Prostate gland (tissue), 2 donors: ENCODE data around the gene GTSE1. TPM values are rescaled to one million over a fixed set of nuclear protein-coding genes. Genes with fewer than 3 reads are reported as not detected.

Source experiments
- DNase-seq: peaks from one replicate; pipeline ENCODE4 v3.0.0-alpha.2; 2019; ENCODE audit warnings: low spot score
- H3K27ac ChIP-seq, 2 donors: fragments of 200-600 bp; sonication (generic); 2 replicates each; pipeline ENCODE4 v1.5.1; 2017 to 2019
- H3K27me3 ChIP-seq: fragments of 200-600 bp; sonication (generic); replicated peaks from 2 replicates; pipeline ENCODE4 v1.5.1; 2019; ENCODE audit not compliant: insufficient read depth
- H3K36me3 ChIP-seq, 2 donors: fragments of 200-600 bp; sonication (generic); 1 replicate in 1 of 2; 2 replicates in 1 of 2; pipeline versions ENCODE4 v1.5.1 to v1.8.1; 2017 to 2019
- H3K4me1 ChIP-seq: fragments of 200-600 bp; sonication (generic); replicated peaks from 2 replicates; pipeline ENCODE4 v1.5.1; 2019
- H3K4me3 ChIP-seq, 2 donors: fragments of 200-600 bp; sonication (generic); 2 replicates each; pipeline ENCODE4 v1.5.1; 2017 to 2019
- H3K9me3 ChIP-seq: fragments of 200-600 bp; sonication (generic); 2 replicates; pipeline ENCODE4 v1.5.1; 2017
- POLR2A ChIP-seq: fragments of 450-650 bp; IDR thresholded peaks from one replicate; pipeline ENCODE4 v1.6.1; 2016; ENCODE audit warnings: antibody characterized with exemption, mild to moderate bottlenecking
- POLR2AphosphoS5 ChIP-seq: sonication (generic); formaldehyde crosslinking; IDR thresholded peaks from one replicate; pipeline ENCODE4 v1.6.1; 2017; ENCODE audit warnings: antibody characterized with exemption
- WGBS: methylation state at CpG from one replicate; pipeline ENCODE4 v1.1.5; 2018; 5-methylcytosine and 5-hydroxymethylcytosine counted together
- intact Hi-C: fragments of 100-400 bp; cut with DNase I; formaldehyde crosslinking; loops from one replicate; pipeline ENCODE4 v1.14.2; 2022
- total RNA-seq, 2 donors: library from RNA; depleted of rRNA; stranded (reverse); fragments of >200 nt; gene quantifications; one replicate each; pipeline ENCODE4 v1.1.0, GENCODE V29; 2016
- TF ChIP-seq, protein P1 (sequence below), 4 experiments: fragments of 200-600 bp in 2 of 4; fragments of 450-650 bp in 2 of 4; sonication (generic) in 2 of 4; IDR thresholded peaks; 1 replicate in 3 of 4; 2 replicates in 1 of 4; pipeline ENCODE4 v1.5.1; 2016 to 2019; ENCODE audit warnings: antibody characterized with exemption in 4 of 4, mild to moderate bottlenecking in 2 of 4, moderate library complexity in 2 of 4

The GTSE1 gene
- total RNA-seq, 2 donors from 2014 or later: 0.46 to 4.8 TPM

DNA sequence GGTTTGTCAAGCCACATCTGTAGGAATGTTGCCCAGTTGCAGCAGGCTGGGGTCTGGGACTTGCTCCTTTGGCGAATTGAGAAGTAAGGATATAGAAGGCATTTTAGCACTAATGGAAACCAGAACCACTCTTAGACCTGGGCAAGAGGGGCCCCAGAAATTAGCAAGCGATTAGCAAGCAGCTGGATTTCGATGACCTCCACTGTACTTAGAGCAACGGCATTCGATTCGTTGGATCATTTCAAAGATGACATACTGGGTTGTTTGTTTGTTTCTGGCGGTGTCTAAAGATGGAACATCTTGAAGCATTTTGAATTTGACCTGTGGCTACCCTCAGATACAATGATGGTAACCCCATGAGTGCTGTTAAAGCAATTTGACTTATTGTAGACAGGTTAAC is 45.4 kb upstream of the GTSE1 start:
- no peak overlapping the region for H3K27ac ChIP-seq
- no peaks in the 10 kb centered on the region for H3K36me3 ChIP-seq
- 94% methylated on average over 7 of the region's 7 CpGs for WGBS
- intact Hi-C loops: no loop called here
- no peaks in the 10 kb centered on the region for H3K9me3 ChIP-seq
- H3K27me3 ChIP-seq: no peaks in the 10 kb centered on the region
- TF ChIP-seq, protein P1, sequence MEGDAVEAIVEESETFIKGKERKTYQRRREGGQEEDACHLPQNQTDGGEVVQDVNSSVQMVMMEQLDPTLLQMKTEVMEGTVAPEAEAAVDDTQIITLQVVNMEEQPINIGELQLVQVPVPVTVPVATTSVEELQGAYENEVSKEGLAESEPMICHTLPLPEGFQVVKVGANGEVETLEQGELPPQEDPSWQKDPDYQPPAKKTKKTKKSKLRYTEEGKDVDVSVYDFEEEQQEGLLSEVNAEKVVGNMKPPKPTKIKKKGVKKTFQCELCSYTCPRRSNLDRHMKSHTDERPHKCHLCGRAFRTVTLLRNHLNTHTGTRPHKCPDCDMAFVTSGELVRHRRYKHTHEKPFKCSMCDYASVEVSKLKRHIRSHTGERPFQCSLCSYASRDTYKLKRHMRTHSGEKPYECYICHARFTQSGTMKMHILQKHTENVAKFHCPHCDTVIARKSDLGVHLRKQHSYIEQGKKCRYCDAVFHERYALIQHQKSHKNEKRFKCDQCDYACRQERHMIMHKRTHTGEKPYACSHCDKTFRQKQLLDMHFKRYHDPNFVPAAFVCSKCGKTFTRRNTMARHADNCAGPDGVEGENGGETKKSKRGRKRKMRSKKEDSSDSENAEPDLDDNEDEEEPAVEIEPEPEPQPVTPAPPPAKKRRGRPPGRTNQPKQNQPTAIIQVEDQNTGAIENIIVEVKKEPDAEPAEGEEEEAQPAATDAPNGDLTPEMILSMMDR (IDR thresholded peaks at IDR 0.05): no peak
- TF ChIP-seq POLR2A: no peak
- TF ChIP-seq POLR2AphosphoS5: no peak
- DNase-seq: no peak
- no peaks in the 10 kb centered on the region for H3K4me1 ChIP-seq
- H3K4me3 ChIP-seq: no peak overlapping the region

DNA sequence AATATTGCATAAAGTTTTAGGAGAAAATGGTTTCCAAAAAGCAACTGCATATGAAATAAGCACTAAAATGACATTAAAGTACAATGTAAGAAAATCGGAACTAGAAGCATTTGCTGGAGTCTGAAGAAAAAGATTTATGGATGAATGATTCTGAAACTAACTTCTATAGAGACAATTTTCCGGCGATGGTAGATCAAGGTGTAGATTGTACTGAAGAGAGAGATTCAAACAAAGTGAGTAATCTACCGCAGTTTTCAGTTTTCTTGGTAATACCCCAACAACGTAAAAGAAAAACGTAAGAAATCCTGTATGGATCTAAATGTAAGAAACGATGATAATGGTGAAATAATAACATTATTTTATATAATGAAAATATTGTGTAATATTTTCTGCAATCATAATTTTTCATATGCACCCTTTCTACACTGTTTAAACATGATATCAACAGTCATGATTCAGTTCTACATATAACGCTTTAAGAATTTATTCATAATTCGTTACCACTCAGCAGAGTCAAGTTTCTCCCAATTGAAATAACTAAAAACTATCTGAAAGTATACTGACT is 44.8 kb upstream of the GTSE1 start:
- intact Hi-C loops: no loop called here
- no peak overlapping the region for H3K4me3 ChIP-seq
- H3K36me3 ChIP-seq: no peaks in the 10 kb centered on the region
- no peaks in the 10 kb centered on the region for H3K27me3 ChIP-seq
- DNase-seq: no peak
- no peak for TF ChIP-seq POLR2A
- TF ChIP-seq, protein P1 (IDR thresholded peaks at IDR 0.05): no peak
- TF ChIP-seq POLR2AphosphoS5: no peak
- 92% methylated on average over 9 of the region's 9 CpGs for WGBS
- no peak overlapping the region for H3K27ac ChIP-seq
- no peaks in the 10 kb centered on the region for H3K4me1 ChIP-seq
- no peaks in the 10 kb centered on the region for H3K9me3 ChIP-seq

DNA sequence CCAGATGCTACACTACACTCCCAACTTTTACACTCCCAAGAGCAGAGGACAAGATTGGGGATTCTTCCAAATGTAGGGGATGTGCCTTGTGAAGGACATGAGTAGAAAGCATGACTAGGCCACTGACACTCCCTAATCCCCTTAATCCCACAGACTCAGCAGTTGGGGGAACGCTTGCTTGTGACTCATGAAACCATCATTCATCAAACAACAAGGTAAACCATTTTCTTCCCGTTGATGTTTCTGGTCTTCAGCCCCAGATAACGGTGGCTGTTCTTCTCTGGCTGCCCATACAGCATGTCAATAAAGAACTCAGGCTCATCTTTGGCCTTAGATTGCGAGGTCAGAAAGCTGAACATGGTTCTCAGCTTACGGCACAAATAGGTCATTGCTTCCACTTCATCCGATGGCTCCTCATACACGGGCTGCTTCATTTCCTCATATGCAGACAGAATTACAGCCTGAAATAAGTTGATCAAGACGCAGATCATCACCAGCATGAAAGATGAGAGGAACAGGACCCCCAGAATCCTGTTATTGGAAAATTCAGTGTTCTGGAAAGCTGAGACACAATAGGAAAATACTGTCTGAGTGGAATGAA is 40.2 kb upstream of the GTSE1 start:
- intact Hi-C loops: no loop called here
- Histone ChIP-seq H3K27ac (no peak overlapping the region), H3K36me3 (no peaks in the 10 kb centered on the region), H3K4me1 (no peaks in the 10 kb centered on the region), H3K4me3 (no peak overlapping the region), H3K9me3 (no peaks in the 10 kb centered on the region), H3K27me3 (no peaks in the 10 kb centered on the region)
- TF ChIP-seq POLR2AphosphoS5: no peak
- TF ChIP-seq, protein P1 (IDR thresholded peaks at IDR 0.05): no peak
- no peak for TF ChIP-seq POLR2A
- no peak for DNase-seq
- WGBS: 95% methylated on average over 8 of the region's 8 CpGs

DNA sequence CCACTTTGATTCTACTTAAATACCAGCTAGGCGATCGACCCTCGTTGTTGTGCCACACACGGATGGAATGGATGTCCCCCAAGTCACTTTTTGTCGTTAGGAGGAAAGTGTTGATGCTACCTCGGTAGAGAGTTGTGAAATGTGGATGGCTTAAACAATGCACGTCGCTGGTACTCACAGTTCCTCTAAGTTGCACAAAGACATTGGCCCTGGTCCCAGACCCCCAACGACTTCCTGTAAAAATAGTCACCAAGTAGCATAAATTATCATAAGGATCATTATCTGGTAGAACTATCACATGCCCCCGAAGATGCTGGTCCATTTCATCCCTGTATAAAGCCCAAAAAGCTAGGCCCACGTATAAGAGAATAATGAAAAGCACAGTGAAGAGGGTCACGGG is 37.3 kb upstream of the GTSE1 start:
- WGBS: 74% methylated on average over 12 of the region's 12 CpGs
- DNase-seq: no peak
- Histone ChIP-seq H3K27me3 (no peaks in the 10 kb centered on the region), H3K4me3 (no peak overlapping the region), H3K4me1 (no peaks in the 10 kb centered on the region), H3K36me3 (no peaks in the 10 kb centered on the region), H3K9me3 (no peaks in the 10 kb centered on the region), H3K27ac (no peak overlapping the region)
- no peak for TF ChIP-seq POLR2AphosphoS5
- TF ChIP-seq, protein P1 (IDR thresholded peaks at IDR 0.05): no peak
- TF ChIP-seq POLR2A: no peak
- intact Hi-C loops: no loop called here

DNA sequence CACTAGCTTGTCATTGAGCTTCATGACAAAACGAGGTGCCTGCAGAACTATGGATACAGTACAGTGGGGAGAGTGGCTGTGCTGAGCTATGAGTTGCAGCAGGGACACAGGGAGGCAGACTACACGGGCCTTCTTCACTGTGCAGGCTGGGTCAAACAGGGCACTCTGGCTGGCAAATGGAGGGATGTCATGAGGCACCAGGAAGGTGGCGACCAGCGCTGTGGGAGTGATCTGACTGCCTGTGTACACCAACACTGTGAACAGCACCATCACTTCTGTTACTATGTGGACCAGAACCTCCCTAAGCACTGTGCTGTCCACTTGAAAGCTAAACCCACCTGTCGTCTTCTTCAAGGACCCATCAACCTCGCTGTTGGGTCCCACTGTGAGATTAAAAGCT is 36.6 kb upstream of the GTSE1 start:
- H3K36me3 ChIP-seq: no peaks in the 10 kb centered on the region
- 82% methylated on average over 6 of the region's 6 CpGs for WGBS
- H3K27ac ChIP-seq: no peak overlapping the region
- intact Hi-C loops: no loop called here
- no peaks in the 10 kb centered on the region for H3K4me1 ChIP-seq
- H3K27me3 ChIP-seq: no peaks in the 10 kb centered on the region
- DNase-seq: no peak
- no peak overlapping the region for H3K4me3 ChIP-seq
- H3K9me3 ChIP-seq: no peaks in the 10 kb centered on the region
- TF ChIP-seq POLR2AphosphoS5 (no peak), POLR2A (no peak)
- TF ChIP-seq, protein P1 (IDR thresholded peaks at IDR 0.05): no peak
